Prostate gland (tissue), 2 donors: ENCODE data around the gene S100A9.

ENCODE experiments used
- POLR2A ChIP-seq: fragments of 450-650 bp; IDR thresholded peaks from one replicate; pipeline ENCODE4 v1.6.1; 2016; ENCODE audit warnings: antibody characterized with exemption, mild to moderate bottlenecking
- POLR2AphosphoS5 ChIP-seq: sonication (generic); formaldehyde crosslinking; IDR thresholded peaks from one replicate; pipeline ENCODE4 v1.6.1; 2017; ENCODE audit warnings: antibody characterized with exemption
- TF ChIP-seq, protein P1 (sequence below), 4 experiments: fragments of 200-600 bp in 2 of 4; fragments of 450-650 bp in 2 of 4; sonication (generic) in 2 of 4; IDR thresholded peaks; 1 replicate in 3 of 4; 2 replicates in 1 of 4; pipeline ENCODE4 v1.5.1; 2016 to 2019; ENCODE audit warnings: antibody characterized with exemption in 4 of 4, mild to moderate bottlenecking in 2 of 4, moderate library complexity in 2 of 4

DNA sequence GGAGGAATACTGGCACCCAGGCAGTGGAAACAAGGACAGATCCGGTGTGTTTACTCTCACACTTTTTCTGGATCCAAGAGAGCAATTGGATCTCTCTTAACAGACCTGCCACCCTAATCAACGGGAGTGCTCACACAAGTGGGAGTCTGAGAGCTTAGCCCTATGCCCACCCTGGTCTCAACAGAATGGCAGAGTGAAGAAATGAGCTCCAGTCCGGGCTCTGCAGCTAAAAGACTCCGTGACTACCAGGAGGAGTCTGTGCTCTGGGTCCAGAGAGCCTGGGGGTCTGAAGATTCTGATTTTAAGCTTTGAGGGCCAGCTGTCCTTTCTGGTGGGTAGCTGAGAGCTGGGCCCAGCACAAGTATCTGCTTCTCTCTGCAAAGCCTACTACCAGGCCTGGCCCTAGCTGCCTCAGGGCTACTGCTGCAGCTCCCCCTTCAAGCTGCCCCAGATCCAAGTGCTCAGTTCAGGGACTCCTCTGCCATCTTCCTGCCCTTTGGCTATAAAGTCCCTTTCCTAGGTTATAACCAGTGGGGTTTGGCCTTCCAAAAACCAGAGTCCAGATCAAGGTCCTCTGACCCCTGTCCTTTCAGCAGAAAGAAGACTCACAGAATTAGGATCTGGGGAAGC is 3.9 kb downstream of the S100A9 start:
- TF ChIP-seq, protein P1, sequence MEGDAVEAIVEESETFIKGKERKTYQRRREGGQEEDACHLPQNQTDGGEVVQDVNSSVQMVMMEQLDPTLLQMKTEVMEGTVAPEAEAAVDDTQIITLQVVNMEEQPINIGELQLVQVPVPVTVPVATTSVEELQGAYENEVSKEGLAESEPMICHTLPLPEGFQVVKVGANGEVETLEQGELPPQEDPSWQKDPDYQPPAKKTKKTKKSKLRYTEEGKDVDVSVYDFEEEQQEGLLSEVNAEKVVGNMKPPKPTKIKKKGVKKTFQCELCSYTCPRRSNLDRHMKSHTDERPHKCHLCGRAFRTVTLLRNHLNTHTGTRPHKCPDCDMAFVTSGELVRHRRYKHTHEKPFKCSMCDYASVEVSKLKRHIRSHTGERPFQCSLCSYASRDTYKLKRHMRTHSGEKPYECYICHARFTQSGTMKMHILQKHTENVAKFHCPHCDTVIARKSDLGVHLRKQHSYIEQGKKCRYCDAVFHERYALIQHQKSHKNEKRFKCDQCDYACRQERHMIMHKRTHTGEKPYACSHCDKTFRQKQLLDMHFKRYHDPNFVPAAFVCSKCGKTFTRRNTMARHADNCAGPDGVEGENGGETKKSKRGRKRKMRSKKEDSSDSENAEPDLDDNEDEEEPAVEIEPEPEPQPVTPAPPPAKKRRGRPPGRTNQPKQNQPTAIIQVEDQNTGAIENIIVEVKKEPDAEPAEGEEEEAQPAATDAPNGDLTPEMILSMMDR (IDR thresholded peaks at IDR 0.05) = no peak
- TF ChIP-seq POLR2A = no peak
- no peak for TF ChIP-seq POLR2AphosphoS5
